Measurements from ENCODE around the gene CMTM7.
A peak's percentile ranks its signal among the peaks of the same experiment; 100 is the strongest.
"Not testable (repeated sequence)": the region's sequence is repeated elsewhere in the genome, so short reads cannot be mapped to it uniquely, and the experiment has no call there.

Gene CMTM7

DNA sequence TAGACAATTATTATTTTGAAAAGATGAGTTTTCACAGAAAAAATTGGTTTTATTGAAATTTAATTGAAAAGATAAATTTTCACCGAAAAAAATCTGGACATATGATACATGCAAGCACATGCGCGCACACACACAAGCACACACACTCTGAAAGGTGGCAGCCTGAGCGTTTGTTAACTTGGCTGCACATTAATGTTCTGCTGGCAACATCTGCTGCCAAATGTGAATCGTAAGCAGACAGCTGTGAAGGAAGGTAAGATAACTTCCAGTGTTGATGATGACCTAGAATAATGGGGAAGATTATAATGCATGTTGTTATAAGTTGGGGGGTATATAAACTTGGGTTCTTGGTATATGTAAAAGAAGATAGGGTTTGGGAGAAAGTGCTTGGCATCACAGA lies 18.4 kb upstream of the CMTM7 start:
- DNase-seq (ENCODE audit: low spot score): no peak
- peaks cover 41% of the 10 kb centered on the region for H3K4me1 Mint-ChIP-seq (ENCODE audit: low read depth)
- H3K36me3 Mint-ChIP-seq (ENCODE audit: low read depth): peaks cover 4% of the 10 kb centered on the region
- no peaks in the 10 kb centered on the region for H3K9me3 Mint-ChIP-seq
- no peak overlapping the region for H3K4me3 Mint-ChIP-seq
- no peaks in the 10 kb centered on the region for H3K27me3 Mint-ChIP-seq (ENCODE audit: low read depth)
- no peak overlapping the region for H3K27ac Mint-ChIP-seq

DNA sequence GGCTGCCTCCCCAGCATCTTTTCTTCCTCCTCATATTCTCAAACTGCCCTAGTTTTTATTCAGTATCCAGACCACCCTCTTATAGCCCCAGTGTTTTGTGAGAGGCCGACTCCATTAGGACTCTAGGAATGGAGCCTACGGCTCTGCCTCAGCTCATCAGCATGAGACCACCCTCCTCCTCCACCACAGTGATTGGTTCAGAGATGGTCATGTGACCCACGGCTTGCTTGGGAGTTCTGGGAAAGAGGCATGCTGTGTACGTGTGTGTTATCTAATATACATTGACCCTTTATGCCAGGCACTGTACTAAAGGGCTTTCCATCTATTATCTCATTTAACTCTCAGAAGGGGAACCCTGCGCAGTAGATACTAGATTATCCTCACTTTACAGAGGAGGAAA lies 17.8 kb upstream of the CMTM7 start:
- Mint-ChIP-seq H3K27me3 (ENCODE audit: low read depth) (no peaks in the 10 kb centered on the region), H3K27ac (no peak overlapping the region), H3K4me3 (no peak overlapping the region), H3K4me1 (ENCODE audit: low read depth) (peaks cover 41% of the 10 kb centered on the region), H3K9me3 (no peaks in the 10 kb centered on the region), H3K36me3 (ENCODE audit: low read depth) (peaks cover 4% of the 10 kb centered on the region)
- DNase-seq (ENCODE audit: low spot score): no peak

DNA sequence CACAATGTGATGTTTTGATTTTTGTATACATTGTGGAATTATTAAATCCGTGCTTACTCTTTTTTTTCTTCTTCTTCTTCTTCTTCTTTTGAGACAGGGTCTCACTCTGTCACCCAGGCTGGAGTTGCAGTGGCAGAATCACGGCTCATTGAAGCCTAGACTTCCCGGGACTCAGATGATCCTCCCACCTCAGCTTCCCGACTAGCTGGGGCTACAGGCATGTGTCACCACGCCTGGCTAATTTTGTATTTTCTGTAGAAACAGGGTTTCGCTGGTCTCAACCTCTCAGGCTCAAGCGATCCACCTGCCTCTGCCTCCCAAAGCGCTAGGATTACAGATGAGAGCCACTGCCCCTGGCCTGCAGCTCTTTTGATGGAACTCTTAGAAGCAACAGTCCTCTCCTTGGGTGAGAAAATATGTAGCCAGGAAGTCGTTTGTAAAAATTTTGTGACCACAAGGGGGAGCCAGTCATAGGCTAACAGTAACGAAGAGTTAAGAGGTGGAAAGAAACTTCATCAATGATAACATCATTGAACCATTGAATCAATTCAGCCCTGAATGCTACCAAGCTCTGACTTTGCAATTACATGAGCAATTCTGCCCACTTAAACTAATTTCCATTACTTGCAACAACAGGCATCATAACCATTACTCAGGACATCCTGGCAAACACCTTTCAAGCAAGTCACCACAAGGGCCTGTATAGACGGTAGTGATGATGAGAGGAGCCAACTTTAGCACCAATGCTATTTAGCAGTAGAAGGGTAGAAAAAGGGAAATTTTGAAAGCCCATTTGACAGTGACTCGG lies 16.7 kb upstream of the CMTM7 start:
- Mint-ChIP-seq H3K27ac (peak overlapping the region; percentile 54), H3K9me3 (no peaks in the 10 kb centered on the region), H3K4me3 (no peak overlapping the region), H3K27me3 (ENCODE audit: low read depth) (peaks cover 3% of the 10 kb centered on the region), H3K4me1 (ENCODE audit: low read depth) (peaks cover 43% of the 10 kb centered on the region), H3K36me3 (ENCODE audit: low read depth) (peaks cover 4% of the 10 kb centered on the region)
- DNase-seq (ENCODE audit: low spot score): peak; percentile 59

DNA sequence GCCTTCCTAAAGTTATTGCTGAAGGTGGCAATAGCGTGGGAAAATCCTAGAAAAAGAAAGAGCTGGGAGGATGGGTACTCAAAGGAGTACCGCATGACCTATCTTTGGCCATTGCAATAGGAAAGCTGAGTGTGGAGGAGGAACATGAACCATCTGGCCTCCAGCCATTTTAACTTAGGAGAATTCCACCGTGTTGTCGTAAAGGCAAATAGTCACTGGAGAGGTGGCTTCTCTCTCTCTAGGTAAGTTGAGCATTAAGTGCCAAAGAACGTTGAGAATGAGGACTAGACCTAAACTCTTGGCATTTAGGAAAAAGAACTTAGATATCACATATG lies 16.1 kb upstream of the CMTM7 start:
- Mint-ChIP-seq H3K9me3 (no peaks in the 10 kb centered on the region), H3K27me3 (ENCODE audit: low read depth) (peaks cover 6% of the 10 kb centered on the region), H3K4me1 (ENCODE audit: low read depth) (peaks cover 41% of the 10 kb centered on the region), H3K4me3 (no peak overlapping the region), H3K36me3 (ENCODE audit: low read depth) (peaks cover 4% of the 10 kb centered on the region), H3K27ac (peak overlapping the region; percentile 54)
- DNase-seq (ENCODE audit: low spot score): no peak

DNA sequence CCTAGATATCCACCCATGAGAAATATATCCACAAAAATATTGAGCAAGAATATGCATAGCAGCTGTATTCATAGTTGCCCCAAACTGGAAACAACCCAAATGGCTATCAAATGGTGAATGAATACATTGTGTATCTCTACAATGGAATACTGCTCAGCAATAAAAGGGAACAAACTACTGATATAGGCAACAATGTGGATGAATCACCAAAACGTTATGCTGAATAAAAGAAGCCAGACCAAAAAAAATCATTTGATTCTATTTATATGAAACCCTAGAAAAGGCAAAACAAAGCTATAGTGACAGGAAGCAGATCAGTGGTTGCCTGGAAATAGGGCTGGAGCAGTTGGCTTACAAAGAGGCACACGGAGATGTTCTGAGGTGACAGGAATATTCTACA lies 15.5 kb upstream of the CMTM7 start:
- Mint-ChIP-seq H3K9me3 (no peaks in the 10 kb centered on the region), H3K36me3 (ENCODE audit: low read depth) (peaks cover 4% of the 10 kb centered on the region), H3K27me3 (ENCODE audit: low read depth) (peaks cover 6% of the 10 kb centered on the region), H3K27ac (no peak overlapping the region), H3K4me1 (ENCODE audit: low read depth) (peaks cover 38% of the 10 kb centered on the region), H3K4me3 (no peak overlapping the region)
- DNase-seq (ENCODE audit: low spot score): no peak

DNA sequence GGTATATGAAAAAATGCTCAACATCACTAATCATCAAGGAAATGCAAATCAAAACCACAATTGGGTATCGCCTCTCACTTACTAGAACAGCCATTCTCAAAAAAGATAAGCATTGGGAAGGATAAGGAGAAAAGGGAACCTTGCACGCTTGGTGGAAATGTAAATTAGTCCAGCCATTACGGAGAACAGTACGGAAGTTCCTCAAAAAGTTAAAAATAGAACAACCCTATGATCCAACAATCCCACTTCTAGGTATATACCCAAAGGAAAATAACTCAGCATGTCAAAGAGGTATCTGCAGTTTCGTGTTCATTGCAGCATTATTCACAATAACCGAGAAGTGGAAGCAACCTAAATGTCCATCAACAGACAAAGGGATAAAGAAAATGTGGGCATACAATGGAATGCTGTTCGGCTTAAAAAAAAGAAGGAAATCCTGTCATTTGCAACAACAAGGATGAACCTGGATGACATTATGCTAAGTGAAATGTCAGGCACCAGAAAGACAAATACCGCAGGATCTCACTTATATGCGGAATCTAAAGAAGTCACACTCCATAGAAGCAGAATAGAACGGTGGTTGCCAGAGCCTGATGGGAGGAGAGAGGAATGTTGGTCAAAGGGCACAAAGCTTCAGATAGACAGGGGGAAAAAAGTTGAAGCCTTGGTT lies 11.7 kb upstream of the CMTM7 start:
- H3K4me1 Mint-ChIP-seq (ENCODE audit: low read depth): peaks cover 14% of the 10 kb centered on the region
- peaks cover 6% of the 10 kb centered on the region for H3K27me3 Mint-ChIP-seq (ENCODE audit: low read depth)
- H3K4me3 Mint-ChIP-seq: no peak overlapping the region
- no peak overlapping the region for H3K27ac Mint-ChIP-seq
- H3K9me3 Mint-ChIP-seq: no peaks in the 10 kb centered on the region
- H3K36me3 Mint-ChIP-seq (ENCODE audit: low read depth): no peaks in the 10 kb centered on the region
- no peak for DNase-seq (ENCODE audit: low spot score)

- Mint-ChIP-seq H3K9me3 (no peaks in the 10 kb centered on the region), H3K36me3 (ENCODE audit: low read depth) (no peaks in the 10 kb centered on the region), H3K27me3 (ENCODE audit: low read depth) (peaks cover 6% of the 10 kb centered on the region), H3K4me3 (no peak overlapping the region), H3K27ac (no peak overlapping the region), H3K4me1 (ENCODE audit: low read depth) (peaks cover 7% of the 10 kb centered on the region)
- no peak for DNase-seq (ENCODE audit: low spot score)
These were observed 9.7 kb upstream of the CMTM7 start for GRCh38 chr3:32381922-32382321.

- H3K27me3 Mint-ChIP-seq (ENCODE audit: low read depth): peaks cover 6% of the 10 kb centered on the region
- DNase-seq (ENCODE audit: low spot score): no peak
- no peaks in the 10 kb centered on the region for H3K36me3 Mint-ChIP-seq (ENCODE audit: low read depth)
- H3K4me3 Mint-ChIP-seq: no peak overlapping the region
- peaks cover 7% of the 10 kb centered on the region for H3K4me1 Mint-ChIP-seq (ENCODE audit: low read depth)
- no peak overlapping the region for H3K27ac Mint-ChIP-seq
- no peaks in the 10 kb centered on the region for H3K9me3 Mint-ChIP-seq
These were observed 8.4 kb upstream of the CMTM7 start for GRCh38 chr3:32383136-32383711.

DNA sequence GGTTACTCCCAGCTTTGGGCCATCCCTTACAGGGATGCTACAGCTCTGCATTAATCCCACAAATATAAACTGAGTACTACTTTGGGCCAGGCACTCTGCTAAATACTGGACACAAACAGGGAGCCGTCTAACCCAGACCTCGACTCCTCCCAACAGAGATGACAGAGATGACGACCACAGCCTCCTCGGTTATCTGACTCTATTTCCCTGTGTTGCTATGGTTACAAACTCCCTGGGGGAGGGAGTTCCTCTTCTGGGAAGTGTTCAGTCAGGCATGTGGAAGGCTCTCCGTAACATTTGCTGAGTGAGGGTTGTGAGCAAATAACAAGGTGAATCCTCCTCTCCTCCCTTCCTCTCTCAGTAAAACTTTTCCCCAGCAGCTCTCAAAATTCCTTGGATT lies 6.7 kb upstream of the CMTM7 start:
- Mint-ChIP-seq H3K27me3 (ENCODE audit: low read depth) (peaks cover 3% of the 10 kb centered on the region), H3K36me3 (ENCODE audit: low read depth) (no peaks in the 10 kb centered on the region), H3K27ac (no peak overlapping the region), H3K4me1 (ENCODE audit: low read depth) (peaks cover 5% of the 10 kb centered on the region), H3K4me3 (no peak overlapping the region), H3K9me3 (no peaks in the 10 kb centered on the region)
- DNase-seq (ENCODE audit: low spot score): no peak

DNA sequence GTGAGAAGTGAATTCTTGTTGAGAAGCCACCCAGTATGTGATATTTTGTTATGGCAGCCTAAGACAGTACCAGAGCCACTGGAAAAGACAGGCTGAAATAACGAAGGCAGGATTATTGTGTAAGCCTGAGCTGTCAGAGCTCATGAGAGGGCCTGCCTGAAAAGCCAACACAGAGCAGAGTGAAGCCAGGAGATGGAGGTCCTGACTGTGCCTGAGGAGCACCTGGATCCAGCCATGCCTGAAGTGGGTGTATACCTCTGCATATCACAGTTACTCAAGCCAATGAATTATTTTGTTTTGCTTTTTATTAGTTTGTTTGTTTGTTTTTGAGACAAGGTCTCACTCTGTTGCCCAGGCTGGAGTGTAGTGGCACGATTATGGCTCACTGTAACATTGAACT lies 4.1 kb upstream of the CMTM7 start:
- Mint-ChIP-seq H3K9me3 (no peaks in the 10 kb centered on the region), H3K4me1 (ENCODE audit: low read depth) (peaks cover 12% of the 10 kb centered on the region), H3K27me3 (ENCODE audit: low read depth) (no peaks in the 10 kb centered on the region), H3K4me3 (no peak overlapping the region), H3K27ac (no peak overlapping the region), H3K36me3 (ENCODE audit: low read depth) (peaks cover 7% of the 10 kb centered on the region)
- DNase-seq (ENCODE audit: low spot score): no peak

DNA sequence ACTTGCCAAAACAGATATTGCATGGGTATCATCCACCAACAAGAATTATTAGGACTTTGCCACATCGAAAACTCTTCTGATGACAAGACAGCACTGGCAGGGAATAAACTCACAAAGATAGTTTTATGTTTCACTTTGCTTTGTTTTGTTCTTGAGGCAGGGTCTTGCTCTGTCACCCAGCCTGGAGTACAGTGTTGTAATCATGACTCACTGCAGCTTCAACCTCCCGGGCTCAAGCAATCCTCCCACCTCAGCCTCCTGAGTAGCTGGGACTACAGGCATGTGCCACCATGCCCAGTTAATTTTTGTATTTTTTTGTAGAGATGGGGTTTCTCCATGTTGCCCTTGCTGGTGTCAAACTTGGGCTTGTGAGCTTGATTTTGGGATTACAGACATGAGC lies 2.1 kb upstream of the CMTM7 start:
- Mint-ChIP-seq H3K4me1 (ENCODE audit: low read depth) (peaks cover 26% of the 10 kb centered on the region), H3K36me3 (ENCODE audit: low read depth) (peaks cover 15% of the 10 kb centered on the region)
- not testable (repeated sequence) for H3K27ac Mint-ChIP-seq; H3K4me3 Mint-ChIP-seq; H3K9me3 Mint-ChIP-seq; H3K27me3 Mint-ChIP-seq (ENCODE audit: low read depth); DNase-seq (ENCODE audit: low spot score)

- no peaks in the 10 kb centered on the region for H3K27me3 Mint-ChIP-seq (ENCODE audit: low read depth)
- peaks cover 26% of the 10 kb centered on the region for H3K36me3 Mint-ChIP-seq (ENCODE audit: low read depth)
- peak overlapping the region; percentile 98 for H3K4me3 Mint-ChIP-seq
- H3K4me1 Mint-ChIP-seq (ENCODE audit: low read depth): peaks cover 46% of the 10 kb centered on the region
- peak overlapping the region; percentile 96 for H3K27ac Mint-ChIP-seq
- H3K9me3 Mint-ChIP-seq: no peaks in the 10 kb centered on the region
- peak; percentile 36 for DNase-seq (ENCODE audit: low spot score)
These were observed 1.1 kb downstream of the CMTM7 start for GRCh38 chr3:32392536-32393302.

DNA sequence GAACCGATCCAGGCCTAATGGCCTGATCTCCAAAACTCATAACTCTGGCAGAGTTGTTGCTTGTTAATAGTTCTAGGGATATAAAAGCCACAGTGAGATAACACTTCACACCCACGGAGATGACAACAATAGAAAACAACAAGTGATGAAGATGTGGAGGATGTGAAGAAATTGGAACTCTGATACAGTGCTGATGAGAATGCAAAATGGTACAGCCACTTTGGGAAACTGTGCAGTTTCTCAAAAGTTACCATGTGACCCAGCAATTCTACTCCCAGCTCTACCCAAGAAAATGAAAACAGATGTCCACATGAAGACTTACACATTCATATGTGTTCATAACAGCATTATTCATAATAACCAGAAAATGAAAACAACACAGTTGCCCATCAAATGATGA lies 3.8 kb downstream of the CMTM7 start:
- Mint-ChIP-seq H3K27me3 (ENCODE audit: low read depth) (no peaks in the 10 kb centered on the region), H3K4me1 (ENCODE audit: low read depth) (peaks cover 64% of the 10 kb centered on the region), H3K4me3 (no peak overlapping the region), H3K27ac (peak overlapping the region; percentile 5), H3K36me3 (ENCODE audit: low read depth) (peaks cover 26% of the 10 kb centered on the region), H3K9me3 (no peaks in the 10 kb centered on the region)
- no peak for DNase-seq (ENCODE audit: low spot score)

GRCh38 chr3:32397941-32398340 lies 6.3 kb downstream of the CMTM7 start:
- H3K27me3 Mint-ChIP-seq (ENCODE audit: low read depth): no peaks in the 10 kb centered on the region
- peaks cover 17% of the 10 kb centered on the region for H3K36me3 Mint-ChIP-seq (ENCODE audit: low read depth)
- H3K27ac Mint-ChIP-seq: no peak overlapping the region
- H3K4me1 Mint-ChIP-seq (ENCODE audit: low read depth): peaks cover 69% of the 10 kb centered on the region
- no peaks in the 10 kb centered on the region for H3K9me3 Mint-ChIP-seq
- no peak for DNase-seq (ENCODE audit: low spot score)
- H3K4me3 Mint-ChIP-seq: no peak overlapping the region

All from T-helper 2 cell treated with Interferon-gamma antibody and Interleukin-4, amounts not matched to agents 5 μg/mL and 100 μg/mL, for 36 hours (primary cell).